Ectodermal cell (in vitro differentiated cells): ENCODE data around the gene KLHL29.

ENCODE experiments used
- H3K27ac ChIP-seq: 2 replicates; pipeline ENCODE4 v1.7.0; 2013; ENCODE audit warnings: mild to moderate bottlenecking, low read depth, low read length; ENCODE audit not compliant: insufficient read depth, poor library complexity, severe bottlenecking
- H3K27me3 ChIP-seq: 2 replicates; pipeline ENCODE4 v1.7.0; 2013; ENCODE audit warnings: mild to moderate bottlenecking, low read length; ENCODE audit not compliant: insufficient read depth, control insufficient read depth, poor library complexity, severe bottlenecking
- H3K36me3 ChIP-seq: one replicate; pipeline ENCODE4 v1.7.0; 2013; ENCODE audit warnings: low read length; ENCODE audit not compliant: control insufficient read depth, insufficient read depth
- H3K4me1 ChIP-seq: one replicate; pipeline ENCODE4 v1.7.0; 2013; ENCODE audit warnings: low read length; ENCODE audit not compliant: control insufficient read depth, insufficient read depth
- H3K4me3 ChIP-seq: 2 replicates; pipeline ENCODE4 v1.7.0; 2013; ENCODE audit warnings: low read depth, low read length, control low read depth; ENCODE audit not compliant: insufficient read depth
- H3K9me3 ChIP-seq: 2 replicates; pipeline ENCODE4 v1.7.0; 2013; ENCODE audit warnings: mild to moderate bottlenecking, low read length, moderate library complexity; ENCODE audit not compliant: control insufficient read depth
- WGBS, 2 experiments: methylation state at CpG; one replicate each; pipeline ENCODE4 v1.1.7; 2013; ENCODE audit warnings: missing lambda C conversion rate in 2 of 2; 5-methylcytosine and 5-hydroxymethylcytosine counted together

Gene KLHL29

DNA sequence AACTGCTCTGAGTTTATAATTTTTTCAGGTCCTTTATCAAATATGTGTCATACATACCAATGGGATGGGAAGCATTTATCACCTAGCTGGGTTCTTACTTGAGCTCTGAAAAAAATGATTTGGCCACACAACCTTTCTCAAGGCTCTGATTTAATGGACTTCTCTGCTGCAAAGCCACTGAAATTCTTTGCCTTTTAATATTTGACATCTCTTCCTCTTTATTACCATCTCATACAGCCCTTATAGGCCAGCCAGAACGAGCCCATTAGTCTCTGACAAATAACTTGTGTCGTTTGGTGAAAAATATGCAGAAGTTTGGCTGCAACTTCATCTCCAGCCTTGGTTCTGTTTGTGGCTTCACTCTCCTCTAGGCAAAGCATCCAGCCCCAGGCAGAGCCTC is 292.9 kb downstream of the KLHL29 start:
- H3K27me3 ChIP-seq = no peaks in the 10 kb centered on the region
- no peak overlapping the region for H3K27ac ChIP-seq
- H3K9me3 ChIP-seq = no peaks in the 10 kb centered on the region
- H3K36me3 ChIP-seq = no peaks in the 10 kb centered on the region
- WGBS, 2 experiments = 91 to 96% methylated on average over 2 of the region's 2 CpGs
- no peaks in the 10 kb centered on the region for H3K4me1 ChIP-seq
- H3K4me3 ChIP-seq = no peak overlapping the region

DNA sequence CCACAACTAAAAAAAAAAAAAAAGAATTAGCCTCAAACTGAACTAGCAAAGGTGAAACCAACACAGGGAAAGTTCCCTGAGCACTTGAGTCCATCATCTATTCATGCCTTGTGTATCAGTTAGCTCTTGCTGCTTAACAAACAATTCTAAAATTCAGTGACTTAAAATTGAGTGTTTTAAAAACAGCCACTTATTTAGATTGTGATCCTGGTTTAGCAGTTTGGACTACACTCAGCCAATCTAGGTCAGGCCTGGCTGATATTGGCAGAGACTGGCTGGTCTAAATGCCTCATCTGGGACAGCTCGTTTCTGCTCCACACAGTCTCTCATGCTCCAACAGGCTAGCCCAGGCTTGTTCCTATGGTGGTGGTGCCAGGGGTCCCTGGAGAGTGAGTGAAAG is 294.1 kb downstream of the KLHL29 start:
- no peaks in the 10 kb centered on the region for H3K9me3 ChIP-seq
- peaks cover 3% of the 10 kb centered on the region for H3K4me1 ChIP-seq
- WGBS, 2 experiments = 90 to 92% methylated on average over 1 of the region's 1 CpG
- no peaks in the 10 kb centered on the region for H3K27me3 ChIP-seq
- no peak overlapping the region for H3K4me3 ChIP-seq
- no peaks in the 10 kb centered on the region for H3K36me3 ChIP-seq
- H3K27ac ChIP-seq = no peak overlapping the region

DNA sequence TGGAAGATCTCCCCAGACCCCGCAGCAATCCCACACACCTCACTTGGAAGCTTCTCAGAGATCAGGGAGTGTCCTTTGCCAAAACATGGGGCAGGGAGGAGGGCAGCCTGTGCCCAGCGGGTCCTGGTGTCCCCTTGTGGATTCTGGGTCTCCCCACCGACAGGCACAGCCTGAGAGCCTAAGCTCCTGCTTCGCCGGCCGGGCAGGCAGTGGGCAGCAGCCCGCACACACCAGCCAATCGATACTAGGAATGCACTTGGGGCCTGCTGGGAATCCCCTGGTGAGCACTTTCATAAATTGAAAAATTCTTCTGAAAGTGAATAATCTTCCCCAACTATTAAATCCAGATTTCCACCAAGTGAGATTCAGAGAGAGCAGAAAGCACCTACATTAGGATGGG is 296.0 kb downstream of the KLHL29 start:
- no peak overlapping the region for H3K27ac ChIP-seq
- H3K27me3 ChIP-seq = no peaks in the 10 kb centered on the region

DNA sequence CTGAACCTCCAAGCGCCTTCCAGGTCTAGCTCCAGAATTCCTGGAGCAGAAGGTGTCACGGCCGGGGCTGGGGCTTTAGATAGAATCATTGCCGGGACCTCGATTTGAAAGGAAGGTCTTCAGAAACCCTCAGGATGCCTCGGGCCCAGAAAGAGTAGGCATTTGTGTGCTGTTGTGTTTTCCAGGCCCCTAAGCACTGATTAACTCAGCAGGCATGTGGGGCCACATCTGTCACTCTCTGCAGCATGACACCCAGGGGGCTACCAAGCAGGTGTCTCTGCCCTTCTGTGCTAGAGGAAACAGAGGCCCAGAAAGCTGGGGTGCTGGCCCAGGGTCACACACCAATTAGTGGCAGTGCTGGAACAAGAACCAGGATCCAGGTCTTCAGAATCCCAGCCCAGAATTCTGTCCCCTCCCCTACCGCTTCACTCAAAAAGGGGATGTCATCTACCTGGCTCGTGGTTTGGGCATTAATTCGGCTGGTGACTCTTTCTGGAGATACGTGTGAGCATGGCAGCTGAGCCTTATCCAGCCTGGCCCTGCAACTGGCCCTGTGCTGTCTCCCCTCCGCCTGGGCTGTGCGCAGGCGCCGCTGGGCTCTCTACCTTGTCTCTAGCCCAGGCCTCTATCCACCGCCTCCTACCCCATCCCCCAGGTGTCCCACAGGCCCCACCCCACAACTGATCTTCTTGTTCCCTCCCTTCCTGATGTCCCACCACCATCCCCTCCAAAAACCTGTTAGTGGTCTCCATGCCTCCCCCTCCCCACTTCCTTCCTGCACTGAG is 296.6 kb downstream of the KLHL29 start:
- WGBS, 2 experiments = 90 to 92% methylated on average over 15 of the region's 15 CpGs
- H3K36me3 ChIP-seq = no peaks in the 10 kb centered on the region
- H3K27me3 ChIP-seq = no peaks in the 10 kb centered on the region

More for the DNA sequence above, 296.0 kb downstream of the KLHL29 start:
- H3K4me3 ChIP-seq = no peak overlapping the region
- no peaks in the 10 kb centered on the region for H3K9me3 ChIP-seq
- H3K4me1 ChIP-seq = peaks cover 14% of the 10 kb centered on the region
- 91 to 94% methylated on average over 8 of the region's 8 CpGs for WGBS, 2 experiments
- no peaks in the 10 kb centered on the region for H3K36me3 ChIP-seq

DNA sequence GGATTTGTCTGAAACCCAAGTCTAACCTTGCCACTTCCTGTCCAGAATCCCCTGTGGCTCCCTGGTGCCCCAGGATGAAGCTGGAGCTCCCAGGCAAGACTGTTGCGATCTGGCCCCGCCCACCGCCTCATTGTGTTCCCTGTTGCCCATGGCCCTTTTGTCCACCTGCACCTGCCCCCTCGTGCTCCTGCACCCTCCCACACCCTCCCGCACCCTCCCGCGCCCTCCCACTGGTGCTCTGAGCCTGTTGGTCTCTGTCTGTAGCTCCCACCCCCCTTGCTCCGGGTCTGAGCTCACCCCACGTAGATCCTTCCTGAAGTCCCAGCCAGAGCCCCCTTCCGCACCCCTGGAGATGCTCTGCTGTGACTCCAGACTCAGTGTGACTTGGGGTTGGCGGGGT is 297.5 kb downstream of the KLHL29 start:
- Histone ChIP-seq H3K9me3 (no peaks in the 10 kb centered on the region), H3K4me1 (peaks cover 14% of the 10 kb centered on the region), H3K27ac (no peak overlapping the region), H3K27me3 (no peaks in the 10 kb centered on the region), H3K4me3 (no peak overlapping the region), H3K36me3 (no peaks in the 10 kb centered on the region)
- WGBS, 2 experiments = 94% methylated on average over 11 of the region's 11 CpGs

More for the DNA sequence above, 296.6 kb downstream of the KLHL29 start:
- no peaks in the 10 kb centered on the region for H3K9me3 ChIP-seq
- peaks cover 14% of the 10 kb centered on the region for H3K4me1 ChIP-seq
- no peak overlapping the region for H3K4me3 ChIP-seq
- no peak overlapping the region for H3K27ac ChIP-seq

DNA sequence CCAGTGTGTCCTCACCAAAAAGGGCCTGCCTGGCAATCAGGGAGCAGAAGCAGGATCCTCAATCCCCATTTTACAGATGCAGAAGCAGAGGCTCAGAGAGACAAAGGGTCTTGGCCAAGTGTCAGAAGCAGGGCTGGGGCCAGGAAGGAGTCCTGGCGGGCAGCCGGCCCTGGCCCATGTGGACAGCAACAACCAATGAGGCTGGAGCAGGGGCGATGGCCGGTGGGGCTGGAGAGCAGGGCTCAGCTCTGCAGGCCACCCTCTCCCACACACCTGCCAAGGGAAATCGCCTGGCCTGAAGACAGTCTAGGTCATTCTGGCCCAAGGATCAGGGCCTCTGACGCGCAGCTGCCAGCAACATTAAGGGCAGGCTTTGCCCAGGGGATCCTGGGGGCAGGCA is 298.0 kb downstream of the KLHL29 start:
- Histone ChIP-seq H3K4me1 (peaks cover 14% of the 10 kb centered on the region), H3K4me3 (no peak overlapping the region), H3K27ac (no peak overlapping the region), H3K9me3 (no peaks in the 10 kb centered on the region), H3K27me3 (no peaks in the 10 kb centered on the region), H3K36me3 (no peaks in the 10 kb centered on the region)
- WGBS, 2 experiments = 92 to 93% methylated on average over 7 of the region's 7 CpGs

DNA sequence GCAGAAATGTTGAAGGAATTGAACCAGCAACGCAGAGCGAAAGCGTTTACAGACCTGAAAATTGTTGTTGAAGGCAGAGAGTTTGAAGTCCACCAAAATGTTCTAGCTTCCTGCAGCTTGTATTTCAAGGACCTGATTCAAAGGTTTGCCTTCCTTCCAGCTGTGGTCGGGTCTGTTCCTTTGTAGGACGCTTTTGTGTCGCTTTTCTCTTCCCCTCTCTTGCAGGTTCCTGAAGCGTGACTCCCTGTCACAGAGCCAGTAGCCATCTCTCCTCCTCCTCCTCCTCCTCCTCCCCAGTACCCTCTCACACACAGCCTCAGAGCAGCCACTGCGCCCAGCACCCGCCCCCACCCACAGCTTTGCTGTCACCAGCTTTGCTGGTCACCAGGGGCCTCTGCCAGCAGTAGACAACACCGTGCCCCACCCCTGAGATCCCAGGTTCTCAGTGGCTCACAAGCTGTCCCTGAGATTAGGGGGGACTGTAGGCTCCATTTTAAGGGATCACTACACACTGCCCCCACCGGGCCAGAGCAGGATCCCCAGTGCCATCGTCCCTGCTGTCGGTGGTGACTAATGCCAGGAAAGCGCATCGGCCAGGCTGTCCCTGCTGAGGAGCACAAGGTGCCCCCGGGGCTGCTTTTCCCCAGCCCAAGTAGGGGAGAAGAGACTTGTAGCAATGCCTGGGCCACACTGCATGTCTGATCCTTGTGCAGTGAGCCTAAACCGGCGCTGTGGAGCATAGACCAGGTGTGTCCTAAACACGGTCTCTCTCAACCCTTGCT is 299.6 kb downstream of the KLHL29 start:
- 51 to 56% methylated on average over 19 of the region's 19 CpGs for WGBS, 2 experiments
- Histone ChIP-seq H3K9me3 (no peaks in the 10 kb centered on the region), H3K27ac (no peak overlapping the region), H3K4me1 (peaks cover 14% of the 10 kb centered on the region), H3K4me3 (no peak overlapping the region), H3K27me3 (no peaks in the 10 kb centered on the region), H3K36me3 (no peaks in the 10 kb centered on the region)

DNA sequence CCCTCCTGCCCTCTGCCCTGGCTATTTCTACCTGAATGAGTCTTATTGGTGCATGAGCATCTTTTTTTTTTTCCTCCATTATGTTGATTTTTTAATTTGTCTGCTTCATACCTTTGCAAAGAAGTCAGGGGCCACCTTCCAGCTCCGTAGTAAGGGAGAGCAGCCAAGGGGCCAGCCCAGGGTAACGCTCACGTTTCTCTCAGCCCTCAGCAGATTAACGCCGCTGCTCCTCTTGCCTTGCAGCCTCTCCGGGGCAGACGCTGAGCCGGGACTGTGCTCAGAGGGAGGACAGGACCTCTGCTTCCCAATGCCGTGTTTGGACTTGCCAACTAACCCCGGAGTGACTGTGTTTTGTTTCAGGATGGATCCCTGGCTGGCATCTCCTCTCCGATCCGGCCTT is 300.2 kb downstream of the KLHL29 start:
- Histone ChIP-seq H3K4me3 (no peak overlapping the region), H3K4me1 (peaks cover 19% of the 10 kb centered on the region), H3K27me3 (no peaks in the 10 kb centered on the region), H3K27ac (no peak overlapping the region), H3K36me3 (no peaks in the 10 kb centered on the region), H3K9me3 (no peaks in the 10 kb centered on the region)
- 73 to 78% methylated on average over 12 of the region's 12 CpGs for WGBS, 2 experiments

DNA sequence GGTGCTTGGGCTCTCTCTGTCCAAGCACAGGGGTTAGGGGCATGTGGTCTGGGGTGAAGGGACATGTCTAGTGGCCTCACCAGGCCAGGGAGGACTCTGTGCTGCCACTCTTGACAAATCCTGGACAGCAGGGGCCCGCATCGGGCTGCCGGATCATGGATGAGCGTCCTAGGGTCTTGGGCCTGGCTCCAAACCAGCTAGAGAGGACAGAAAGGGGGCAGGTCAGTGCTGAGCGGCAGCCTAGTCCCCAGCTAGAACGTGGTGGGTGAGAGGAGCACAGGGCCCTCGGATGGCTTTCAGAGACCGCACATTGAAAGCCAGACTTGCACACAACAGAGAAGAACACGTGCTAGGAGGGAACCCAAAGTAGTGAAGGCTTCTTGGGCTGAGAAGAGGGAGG is 300.7 kb downstream of the KLHL29 start:
- H3K9me3 ChIP-seq = no peaks in the 10 kb centered on the region
- 96 to 97% methylated on average over 9 of the region's 9 CpGs for WGBS, 2 experiments
- H3K36me3 ChIP-seq = no peaks in the 10 kb centered on the region
- H3K27me3 ChIP-seq = no peaks in the 10 kb centered on the region
- H3K4me3 ChIP-seq = no peak overlapping the region
- no peak overlapping the region for H3K27ac ChIP-seq
- peaks cover 25% of the 10 kb centered on the region for H3K4me1 ChIP-seq

DNA sequence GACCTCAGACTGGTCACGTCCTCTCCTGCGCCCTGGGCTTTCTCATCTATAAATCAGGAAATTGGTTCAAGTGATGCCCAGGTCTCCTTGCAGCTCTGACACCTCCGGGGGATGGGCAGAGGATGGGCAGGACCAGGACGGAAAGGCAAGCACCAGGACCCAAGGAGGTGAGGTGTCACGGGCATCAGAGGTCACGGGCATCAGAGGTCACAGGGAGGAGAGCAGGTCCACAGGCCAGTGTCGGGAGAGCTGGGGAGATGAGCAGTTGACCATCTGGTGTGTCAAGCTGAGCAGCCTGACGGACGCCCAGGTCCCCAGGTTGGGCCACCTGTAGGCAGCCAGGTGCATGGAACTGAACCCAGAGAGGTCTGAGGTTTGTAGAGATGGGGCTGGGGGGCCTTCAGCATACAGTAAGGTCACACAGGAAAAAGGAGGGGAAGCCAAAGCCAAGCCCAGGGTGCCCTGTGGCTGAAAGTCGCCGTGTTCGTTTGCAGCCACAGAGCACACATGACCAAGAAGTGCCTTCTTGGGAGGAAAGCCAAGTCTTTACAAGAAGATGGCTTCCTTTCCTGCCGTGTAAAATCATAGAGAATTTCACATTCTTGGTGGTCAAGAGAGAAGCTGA is 301.5 kb downstream of the KLHL29 start:
- Histone ChIP-seq H3K4me1 (peaks cover 25% of the 10 kb centered on the region), H3K4me3 (no peak overlapping the region), H3K27me3 (no peaks in the 10 kb centered on the region), H3K9me3 (no peaks in the 10 kb centered on the region), H3K27ac (no peak overlapping the region), H3K36me3 (no peaks in the 10 kb centered on the region)
- 95 to 96% methylated on average over 13 of the region's 13 CpGs for WGBS, 2 experiments
